ENCODE results near the gene MED20. TPM values are rescaled to one million over a fixed set of nuclear protein-coding genes. Genes with fewer than 3 reads are reported as not detected.

Gene MED20
- total and polyA plus RNA-seq, 2 of the 8 experiments (the other 6 are each of a cell fraction or from before 2014, with no cell fraction given) = 38.7 to 51.8 TPM

DNA sequence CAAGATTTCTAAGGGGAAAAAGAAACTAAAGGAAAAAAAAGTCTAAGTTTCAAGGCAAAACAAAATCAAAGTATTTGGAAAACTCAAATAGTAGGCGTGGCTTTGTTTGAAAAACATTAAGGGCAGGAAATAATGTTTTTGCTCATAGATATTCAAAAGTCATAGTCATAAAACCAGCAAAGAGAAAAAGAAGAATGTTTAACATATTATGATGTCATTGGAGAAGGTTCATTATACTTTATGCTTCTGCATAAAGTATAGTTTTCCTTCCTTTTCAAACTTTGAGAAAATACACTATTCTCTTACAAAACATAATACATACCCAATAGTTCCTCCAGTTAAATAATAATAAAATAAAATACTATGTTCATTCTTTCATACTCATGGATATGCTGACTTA lies 39.4 kb downstream of the MED20 start:
- POLR2A ChIA-PET (ENCODE audit: partially characterized antibody) = interaction anchor here (0.7 kb wide), 1 partner anchor 11 kb away, joined by 4 read pairs; no protein-coding TSS in a partner anchor
- CTCF ChIA-PET (ENCODE audit: partially characterized antibody) = interaction anchor here (1.3 kb wide), 1 partner anchor 32 kb away, joined by 4 read pairs; no protein-coding TSS in a partner anchor

More for the DNA sequence above, 39.4 kb downstream of the MED20 start:
- Histone ChIP-seq H4K91ac (replicated peaks; ENCODE audit: insufficient read length, low read length) (no peak overlapping the region), H3K36me3 (ENCODE audit: control insufficient read depth in 2 of 4, insufficient read depth in 4 of 4, low read length in 3 of 4) (peaks cover 0 to 2% (median 0%) of the 10 kb centered on the region in 4 experiments; a peak in 2 of 8 replicates), H3K18ac (ENCODE audit: extremely low read depth, low read length) (no peak overlapping the region), H3K23me2 (ENCODE audit: low read depth, low read length) (no peaks in the 10 kb centered on the region), H2AK5ac (ENCODE audit: low read depth, low read length) (no peak overlapping the region), H3K79me1 (ENCODE audit: low read depth, low read length) (no peaks in the 10 kb centered on the region; the same call in 1 of the 2 replicates), H3K14ac (ENCODE audit: insufficient read length) (no peak overlapping the region), H3K27me3 (replicated peaks in 1 of 4; ENCODE audit: control insufficient read depth in 3 of 4, extremely low read depth in 1 of 4, insufficient read depth in 3 of 4, low read length in 3 of 4) (no peaks in the 10 kb centered on the region), H3K79me2 (ENCODE audit: control insufficient read depth in 1 of 2, insufficient read depth in 2 of 2, low read length in 2 of 2) (peaks cover 0 to 21% of the 10 kb centered on the region in 2 experiments; a peak in 2 of 4 replicates), H2BK12ac (ENCODE audit: low read depth, low read length) (no peak overlapping the region), H2AFZ (ENCODE audit: low read length) (no peak overlapping the region), H4K5ac (ENCODE audit: insufficient read length, low read depth, low read length) (no peak overlapping the region), H3K23ac (ENCODE audit: insufficient read length) (no peak overlapping the region), H3K27ac (ENCODE audit: low read depth, low read length) (no peak overlapping the region), H3K9me3 (ENCODE audit: insufficient read depth in 2 of 2, low read depth in 1 of 2, low read length in 1 of 2) (no peaks in the 10 kb centered on the region), H3K4me2 (ENCODE audit: insufficient read depth in 1 of 2, low read depth in 2 of 2, low read length in 2 of 2) (no peak overlapping the region), H3K4me3 (ENCODE audit: extremely low read depth in 1 of 4, insufficient read depth in 2 of 4, low read depth in 3 of 4, low read length in 4 of 4) (no peak overlapping the region), H3K4me1 (replicated peaks in 1 of 4; ENCODE audit: control insufficient read depth in 3 of 4, insufficient read depth in 4 of 4, low read length in 3 of 4) (no peaks in the 10 kb centered on the region), H4K8ac (ENCODE audit: extremely low read depth, insufficient read depth, low read length) (no peak overlapping the region), H2BK5ac (ENCODE audit: low read depth, low read length) (no peak overlapping the region), H2BK20ac (ENCODE audit: low read length) (no peak overlapping the region), H2BK120ac (replicated peaks; ENCODE audit: low read depth, low read length) (no peak overlapping the region), H3K9ac (replicated peaks in 1 of 4; ENCODE audit: extremely low read depth in 1 of 4, low read depth in 3 of 4, low read length in 3 of 4) (no peak overlapping the region), H4K20me1 (replicated peaks in 1 of 2; ENCODE audit: control insufficient read depth in 1 of 2, insufficient read depth in 2 of 2, low read length in 2 of 2) (peaks cover 0 to 1% of the 10 kb centered on the region in 2 experiments), H3K4ac (replicated peaks; ENCODE audit: insufficient read length, low read depth, low read length) (no peak overlapping the region), H3K56ac (replicated peaks; ENCODE audit: insufficient read length, low read depth, low read length) (no peak overlapping the region), H2BK15ac (ENCODE audit: low read length) (no peak overlapping the region)
- FAIRE-seq = no peak
- DNase-seq (ENCODE audit: low read depth in 1 of 2, low spot score in 2 of 2) = no peak
- TF ChIP-seq TAF7 (optimal IDR thresholded peaks at IDR 0.05; ENCODE audit: borderline replicate concordance, low read depth, low read length) (no peak), HDAC6 (IDR thresholded peaks at IDR 0.05; ENCODE audit: low read depth, low read length) (no peak), NRF1 (IDR thresholded peaks at IDR 0.05; ENCODE audit: low read depth, low read length) (no peak), POLR2A (IDR thresholded peaks at IDR 0.05; ENCODE audit: control extremely low read depth in 1 of 2, low read depth in 2 of 2, low read length in 2 of 2) (no peak), BRCA1 (IDR thresholded peaks at IDR 0.05; ENCODE audit: low read depth, low read length) (no peak), CTBP2 (IDR thresholded peaks at IDR 0.05; ENCODE audit: borderline replicate concordance, insufficient read depth, insufficient read length, low read length) (no peak), BACH1 (IDR thresholded peaks at IDR 0.05; ENCODE audit: low read length) (no peak), KDM5A (IDR thresholded peaks at IDR 0.05; ENCODE audit: low read length) (no peak), CBX5 (IDR thresholded peaks at IDR 0.05; ENCODE audit: low read depth, low read length) (no peak), CHD1 (IDR thresholded peaks at IDR 0.05; ENCODE audit: low read depth, low read length) (no peak), TCF12 (IDR thresholded peaks at IDR 0.05; ENCODE audit: low read depth, low read length) (no peak), FOSL1 (IDR thresholded peaks at IDR 0.05; ENCODE audit: insufficient read depth, low read depth, low read length) (no peak)
- TF ChIP-seq, protein P1, sequence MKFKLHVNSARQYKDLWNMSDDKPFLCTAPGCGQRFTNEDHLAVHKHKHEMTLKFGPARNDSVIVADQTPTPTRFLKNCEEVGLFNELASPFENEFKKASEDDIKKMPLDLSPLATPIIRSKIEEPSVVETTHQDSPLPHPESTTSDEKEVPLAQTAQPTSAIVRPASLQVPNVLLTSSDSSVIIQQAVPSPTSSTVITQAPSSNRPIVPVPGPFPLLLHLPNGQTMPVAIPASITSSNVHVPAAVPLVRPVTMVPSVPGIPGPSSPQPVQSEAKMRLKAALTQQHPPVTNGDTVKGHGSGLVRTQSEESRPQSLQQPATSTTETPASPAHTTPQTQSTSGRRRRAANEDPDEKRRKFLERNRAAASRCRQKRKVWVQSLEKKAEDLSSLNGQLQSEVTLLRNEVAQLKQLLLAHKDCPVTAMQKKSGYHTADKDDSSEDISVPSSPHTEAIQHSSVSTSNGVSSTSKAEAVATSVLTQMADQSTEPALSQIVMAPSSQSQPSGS (IDR thresholded peaks at IDR 0.05; ENCODE audit: low read length) = no peak
- WGBS, 2 experiments (ENCODE audit: extremely low coverage in 1 of 2, insufficient coverage in 1 of 2, insufficient read length in 1 of 2, insufficient replicate concordance in 2 of 2, low coverage in 1 of 2, low lambda C conversion rate in 2 of 2, missing lambda C conversion rate in 1 of 2) = 100% methylated on average over 1 of the region's 1 CpG; no CpG with 5 or more reads in 1 of the 2 experiments
